IMR-90 (cell line): Measurements from ENCODE around the gene ENAM. TPM values are rescaled to one million over a fixed set of nuclear protein-coding genes. Genes with fewer than 3 reads are reported as not detected.

ENCODE experiments used
- ATAC-seq: fragments of 200-7000 bp; cut with Tn5 transposase; 2 replicates; pipeline ENCODE4 v1.9.1; 2020; ENCODE audit warnings: low read depth, mild to moderate bottlenecking, moderate library complexity
- BruUV-seq: library from RNA; stranded (reverse); fragments of 400-500 nt; replicated peaks from 2 replicates; lab custom pipeline; 2021; lab: Mats Ljungman, UMichigan
- CTCF ChIA-PET: fragments of 300-600 bp; formaldehyde crosslinking; extraction: SDS; loops from one replicate; lab custom pipeline; 2021; ENCODE audit warnings: antibody characterized with exemption; lab: Yijun Ruan, JAX
- POLR2A ChIA-PET: fragments of 300-600 bp; sonication (Branson Sonifier 250); formaldehyde crosslinking; loops from one replicate; lab custom pipeline; 2022; ENCODE audit warnings: antibody characterized with exemption; ENCODE audit not compliant: unreplicated experiment; lab: Charles Lee
- DNase-seq: peaks from one replicate; pipeline ENCODE4 v3.0.0; 2013
- H2AFZ ChIP-seq: replicated peaks from 2 replicates; pipeline ENCODE3; 2013; ENCODE audit warnings: low read length, mild to moderate bottlenecking; ENCODE audit not compliant: poor library complexity
- H2AK5ac ChIP-seq: 2 replicates; pipeline ENCODE4 v1.6.1; 2013; ENCODE audit warnings: low read depth, low read length, inconsistent platforms
- H2AK9ac ChIP-seq: replicated peaks from 2 replicates; pipeline ENCODE3; 2013; ENCODE audit warnings: mild to moderate bottlenecking, low read depth, low read length, moderate library complexity; ENCODE audit not compliant: poor library complexity
- H2BK120ac ChIP-seq: 2 replicates; pipeline ENCODE4 v1.6.1; 2013; ENCODE audit warnings: low read depth, low read length, inconsistent platforms
- H2BK15ac ChIP-seq: 3 replicates; pipeline ENCODE4 v1.6.1; 2013; ENCODE audit warnings: low read depth, low read length, inconsistent platforms
- H2BK20ac ChIP-seq: 2 replicates; pipeline ENCODE4 v1.6.1; 2013; ENCODE audit warnings: low read depth, mild to moderate bottlenecking, inconsistent platforms, low read length, moderate library complexity
- H2BK5ac ChIP-seq: 2 replicates; pipeline ENCODE4 v1.6.1; 2013; ENCODE audit warnings: mild to moderate bottlenecking, low read depth, low read length, inconsistent platforms; ENCODE audit not compliant: poor library complexity, severe bottlenecking
- H3K14ac ChIP-seq: replicated peaks from 2 replicates; pipeline ENCODE4 v1.6.1; 2013; ENCODE audit warnings: low read depth, low read length, inconsistent platforms
- H3K18ac ChIP-seq: 2 replicates; pipeline ENCODE4 v1.6.1; 2013; ENCODE audit warnings: low read depth, low read length, control low read depth
- H3K23ac ChIP-seq: 2 replicates; pipeline ENCODE4 v1.6.1; 2013; ENCODE audit warnings: low read depth, low read length, inconsistent platforms
- H3K27ac ChIP-seq: 2 replicates; pipeline ENCODE4 v1.5.1; 2013; ENCODE audit warnings: mild to moderate bottlenecking, control low read depth, low read length; ENCODE audit not compliant: insufficient read depth
- H3K27me3 ChIP-seq: 2 replicates; pipeline ENCODE4 v1.6.1; 2013; ENCODE audit warnings: low read length; ENCODE audit not compliant: control insufficient read depth, insufficient read depth
- H3K36me3 ChIP-seq: 2 replicates; pipeline ENCODE4 v1.6.1; 2013; ENCODE audit warnings: low read length, mixed read lengths; ENCODE audit not compliant: control insufficient read depth, insufficient read depth
- H3K4ac ChIP-seq: 2 replicates; pipeline ENCODE4 v1.6.1; 2013; ENCODE audit warnings: low read depth, low read length, inconsistent platforms
- H3K4me1 ChIP-seq: 2 replicates; pipeline ENCODE4 v1.6.1; 2013; ENCODE audit warnings: low read length, mixed read lengths; ENCODE audit not compliant: control insufficient read depth, insufficient read depth
- H3K4me2 ChIP-seq: 2 replicates; pipeline ENCODE4 v1.6.1; 2013; ENCODE audit warnings: low read depth, mild to moderate bottlenecking, control low read depth, low read length, moderate library complexity
- H3K4me3 ChIP-seq: 2 replicates; pipeline ENCODE4 v1.5.1; 2013; ENCODE audit warnings: low read depth, mild to moderate bottlenecking, control low read depth, low read length, moderate library complexity; ENCODE audit not compliant: insufficient read depth
- H3K56ac ChIP-seq: 2 replicates; pipeline ENCODE4 v1.6.1; 2013; ENCODE audit warnings: low read length, inconsistent platforms; ENCODE audit not compliant: insufficient read depth; ENCODE audit errors: extremely low read depth
- H3K79me1 ChIP-seq, 2 experiments: 2 replicates each; pipeline ENCODE4 v1.6.1; 2013; ENCODE audit warnings: low read length in 2 of 2, inconsistent platforms in 1 of 2, low read depth in 1 of 2
- H3K9ac ChIP-seq: 2 replicates; pipeline ENCODE4 v1.6.1; 2013; ENCODE audit warnings: low read depth, low read length, control low read depth
- H3K9me1 ChIP-seq: 2 replicates; pipeline ENCODE4 v1.6.1; 2013; ENCODE audit warnings: low read length, inconsistent platforms; ENCODE audit not compliant: insufficient read depth
- H3K9me3 ChIP-seq: 2 replicates; pipeline ENCODE4 v1.6.1; 2013; ENCODE audit warnings: low read length; ENCODE audit not compliant: control insufficient read depth, insufficient read depth
- H4K20me1 ChIP-seq: 2 replicates; pipeline ENCODE4 v1.6.1; 2013; ENCODE audit warnings: low read length, inconsistent platforms; ENCODE audit not compliant: insufficient read depth
- H4K5ac ChIP-seq: 2 replicates; pipeline ENCODE4 v1.6.1; 2013; ENCODE audit warnings: mild to moderate bottlenecking, low read depth, low read length, control low read depth
- H4K8ac ChIP-seq, 2 experiments: 2 replicates each; pipeline ENCODE4 v1.6.1; 2013; ENCODE audit warnings: low read depth in 2 of 2, low read length in 2 of 2, control low read depth in 1 of 2, inconsistent platforms in 1 of 2
- H4K91ac ChIP-seq: 2 replicates; pipeline ENCODE4 v1.6.1; 2013; ENCODE audit warnings: low read depth, low read length, inconsistent platforms; ENCODE audit not compliant: insufficient read depth
- BHLHE40 ChIP-seq: fragments of 150-350 bp; IDR thresholded peaks from 2 replicates; pipeline ENCODE4 v1.6.1; 2016; ENCODE audit warnings: mild to moderate bottlenecking, low read depth, low read length
- CEBPB ChIP-seq: IDR thresholded peaks from 2 replicates; pipeline ENCODE4 v1.6.1; 2012; ENCODE audit warnings: low read depth, low read length, improper control_type of control experiment
- CHD1 ChIP-seq: IDR thresholded peaks from 2 replicates; pipeline ENCODE4 v1.6.1; 2012; ENCODE audit warnings: low read depth, low read length, improper control_type of control experiment
- MAFK ChIP-seq: IDR thresholded peaks from 2 replicates; pipeline ENCODE4 v1.6.1; 2012; ENCODE audit warnings: low read depth, low read length, improper control_type of control experiment
- MAZ ChIP-seq: IDR thresholded peaks from 2 replicates; pipeline ENCODE4 v1.6.1; 2012; ENCODE audit warnings: low read depth, mild to moderate bottlenecking, low read length, improper control_type of control experiment, moderate library complexity, borderline replicate concordance
- MXI1 ChIP-seq: IDR thresholded peaks from 2 replicates; pipeline ENCODE4 v1.6.1; 2012; ENCODE audit warnings: low read depth, mild to moderate bottlenecking, low read length, moderate library complexity, borderline replicate concordance
- NFE2L2 ChIP-seq: fragments of 150-350 bp; IDR thresholded peaks from 2 replicates; pipeline ENCODE4 v1.6.1; 2016; ENCODE audit warnings: low read depth, mild to moderate bottlenecking, low read length
- POLR2A ChIP-seq: IDR thresholded peaks from 2 replicates; pipeline ENCODE4 v1.6.1; 2012; ENCODE audit warnings: mild to moderate bottlenecking, low read depth, low read length
- RCOR1 ChIP-seq: IDR thresholded peaks from 2 replicates; pipeline ENCODE4 v1.6.1; 2012; ENCODE audit warnings: mild to moderate bottlenecking, low read length, improper control_type of control experiment; ENCODE audit not compliant: insufficient replicate concordance
- RFX5 ChIP-seq: IDR thresholded peaks from 2 replicates; pipeline ENCODE4 v1.8.0; 2012; ENCODE audit warnings: low read depth, mild to moderate bottlenecking, low read length, moderate library complexity
- SMC3 ChIP-seq: fragments of 150-350 bp; IDR thresholded peaks from 2 replicates; pipeline ENCODE4 v1.6.1; 2016; ENCODE audit warnings: low read depth, mild to moderate bottlenecking, antibody characterized with exemption, low read length, moderate library complexity
- WGBS, 2 experiments: methylation state at CpG; one replicate each; pipeline versions ENCODE4 v1.1.5 to v1.1.7; 2013; ENCODE audit warnings: missing lambda C conversion rate in 2 of 2; ENCODE audit not compliant: insufficient read length in 1 of 2; ENCODE audit errors: extremely low coverage in 2 of 2; 5-methylcytosine and 5-hydroxymethylcytosine counted together
- dilution Hi-C: fragments of 300-500 bp; cut with HindIII; formaldehyde crosslinking; loops from one replicate; pipeline ENCODE4 v1.14.3; 2018; ENCODE audit warnings: low sequenced_read_pairs; ENCODE audit not compliant: unreplicated experiment
- in situ Hi-C: fragments of 300-500 bp; cut with MboI; formaldehyde crosslinking; loops from 3 replicates; pipeline ENCODE4 v1.14.3; 2019; ENCODE audit warnings: low sequenced_read_pairs, inconsistent platforms, mixed read lengths
- intact Hi-C: fragments of 100-400 bp; cut with micrococcal nuclease; formaldehyde crosslinking; loops from 2 replicates; pipeline ENCODE4 v1.10.0; 2022
- polyA plus RNA-seq, 3 experiments: library from polyadenylated mRNA; depleted of rRNA; stranded (reverse); fragments of >200 nt; gene quantifications; 2 replicates each; pipeline ENCODE4 v1.2.3, GENCODE V29; 2012; ENCODE audit warnings: low replicate concordance in 1 of 3
- total RNA-seq: library from RNA; depleted of rRNA; stranded (reverse); fragments of >200 nt; gene quantifications from 2 replicates; pipeline ENCODE4 v1.2.3, GENCODE V29; 2012
- TF ChIP-seq, protein P1 (sequence below): fragments of 150-350 bp; IDR thresholded peaks from 2 replicates; pipeline ENCODE4 v1.6.1; 2016; ENCODE audit warnings: low read depth, mild to moderate bottlenecking, low read length, moderate library complexity, borderline replicate concordance
- TF ChIP-seq, protein P2 (sequence below): fragments of 150-350 bp; IDR thresholded peaks from 2 replicates; pipeline ENCODE4 v1.6.1; 2017; ENCODE audit warnings: mild to moderate bottlenecking, antibody characterized with exemption, low read length, low read depth

The ENAM gene
- total and polyA plus RNA-seq, 2 of the 4 experiments (the other 2 are of a cell fraction), result under 0.01 to 0.10 TPM

DNA sequence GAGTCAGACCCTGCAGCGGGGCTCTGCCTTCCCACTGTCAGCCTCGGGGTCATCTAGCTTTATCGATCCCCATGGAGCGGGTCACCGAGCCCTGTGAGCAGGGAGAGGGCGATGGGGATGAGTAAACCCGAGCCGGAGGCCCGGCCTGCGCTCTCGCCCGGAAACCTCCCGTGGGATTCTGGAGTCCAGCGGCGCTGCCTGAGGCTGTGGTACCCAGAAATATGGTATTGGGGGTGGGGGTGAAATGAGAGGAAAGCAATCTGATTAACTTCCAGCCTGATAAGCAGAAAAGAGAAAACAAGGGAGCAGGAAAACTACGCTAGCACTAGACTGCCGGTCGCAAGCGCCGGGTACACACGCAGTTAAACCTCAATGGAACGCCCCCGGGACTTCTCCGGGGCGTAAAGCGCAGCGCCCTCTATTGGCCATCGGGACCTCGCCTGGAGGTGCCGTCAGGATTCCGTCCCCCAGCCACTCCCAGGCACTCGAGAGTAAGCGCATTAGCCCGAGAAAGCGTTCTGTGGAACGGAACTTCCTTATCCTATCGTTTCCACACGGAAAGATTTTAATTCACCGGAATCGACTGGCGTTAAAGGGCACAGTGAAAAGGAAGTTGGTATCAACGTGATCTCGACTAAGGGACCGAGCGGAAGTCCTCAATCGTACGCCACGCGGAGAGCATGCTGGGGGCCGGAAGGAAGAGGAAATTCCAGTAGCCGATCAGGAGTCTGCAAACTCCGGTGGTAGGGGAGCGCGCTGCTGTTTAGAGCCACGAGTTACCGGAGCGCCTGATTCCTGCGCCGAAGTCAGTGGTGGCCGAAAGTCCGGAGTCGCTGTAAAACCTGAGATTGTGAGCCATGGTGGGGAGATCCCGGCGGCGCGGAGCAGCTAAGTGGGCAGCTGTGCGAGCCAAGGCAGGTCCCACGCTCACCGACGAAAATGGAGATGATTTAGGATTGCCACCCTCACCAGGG lies 59.6 kb downstream of the ENAM start, which contains the start of gene UTP3:
Gene UTP3 (plus strand): TSS at position 712 of the 974 bp plus-strand sequence. CDS start 146 bp downstream, at position 858.
- Histone ChIP-seq H2BK120ac (peak within 1 kb of the TSS; percentile 13; the same call in 1 of the 2 replicates), H2BK20ac (no peak within 1 kb of the TSS; the same call in 1 of the 2 replicates), H3K4me2 (peak within 1 kb of the TSS; percentile 97), H4K20me1 (peaks cover 5% of the 10 kb centered on the region; the same call in 1 of the 2 replicates), H4K5ac (peak within 1 kb of the TSS; percentile 95), H3K14ac (peak within 1 kb of the TSS; percentile 74), H2AK5ac (peak within 1 kb of the TSS; percentile 87), H3K4me1 (peaks cover 3% of the 10 kb centered on the region), H3K4me3 (peak within 1 kb of the TSS; percentile 74), H3K4ac (peak within 1 kb of the TSS; percentile 82), H2BK5ac (peak within 1 kb of the TSS; percentile 77), H2AFZ (peak within 1 kb of the TSS; percentile 99), H4K91ac (peak within 1 kb of the TSS; percentile 77), H2BK15ac (no peak within 1 kb of the TSS; the same call in 2 of the 3 replicates), H3K9me3 (no peaks in the 10 kb centered on the region), H3K79me1 (peaks cover 15 to 22% of the 10 kb centered on the region in 2 experiments; a peak in 3 of 4 replicates), H3K9me1 (no peaks in the 10 kb centered on the region), H4K8ac (peak within 1 kb of the TSS; percentile 57 to 93), H3K27me3 (no peaks in the 10 kb centered on the region), H3K27ac (peak within 1 kb of the TSS; percentile 82), H3K9ac (peak within 1 kb of the TSS; percentile 83), H2AK9ac (peak within 1 kb of the TSS; percentile 94), H3K36me3 (peaks cover 2% of the 10 kb centered on the region; the same call in 1 of the 2 replicates), H3K23ac (peak within 1 kb of the TSS; percentile 62), H3K18ac (peak within 1 kb of the TSS; percentile 33), H3K56ac (peak within 1 kb of the TSS; percentile 91)
- dilution Hi-C loops (no loop called here), in situ Hi-C loops (no loop called here), intact Hi-C loops (loop anchor here (1.0 to 5.0 kb wide), 4 partner anchors 17 to 319 kb away; partner anchors contain the start of gene MOB1B)
- 0% methylated on average over 21 of the region's 70 CpGs; no CpG with 5 or more reads in 1 of the 2 experiments for WGBS, 2 experiments
- DNase-seq (peak; percentile 99), ATAC-seq (peak; percentile 97)
- BruUV-seq, result no TSS peak
- CTCF ChIA-PET, result interaction anchor here (0.5 to 1.8 kb wide), 4 partner anchors 15 to 34 kb away, joined by 3 to 7 read pairs (median 6); no protein-coding TSS in a partner anchor
- POLR2A ChIA-PET, result interaction anchor here (0.5 kb wide), 1 partner anchor 10 kb away, joined by 4 read pairs; no protein-coding TSS in a partner anchor
- TF ChIP-seq RCOR1, result no peak
- peak; percentile 75 for TF ChIP-seq SMC3
- TF ChIP-seq BHLHE40, result peak; percentile 69
- no peak for TF ChIP-seq CEBPB
- no peak for TF ChIP-seq MAFK
- TF ChIP-seq CHD1, result peak; percentile 95; the same call in 1 of the 2 replicates
- TF ChIP-seq, protein P1, sequence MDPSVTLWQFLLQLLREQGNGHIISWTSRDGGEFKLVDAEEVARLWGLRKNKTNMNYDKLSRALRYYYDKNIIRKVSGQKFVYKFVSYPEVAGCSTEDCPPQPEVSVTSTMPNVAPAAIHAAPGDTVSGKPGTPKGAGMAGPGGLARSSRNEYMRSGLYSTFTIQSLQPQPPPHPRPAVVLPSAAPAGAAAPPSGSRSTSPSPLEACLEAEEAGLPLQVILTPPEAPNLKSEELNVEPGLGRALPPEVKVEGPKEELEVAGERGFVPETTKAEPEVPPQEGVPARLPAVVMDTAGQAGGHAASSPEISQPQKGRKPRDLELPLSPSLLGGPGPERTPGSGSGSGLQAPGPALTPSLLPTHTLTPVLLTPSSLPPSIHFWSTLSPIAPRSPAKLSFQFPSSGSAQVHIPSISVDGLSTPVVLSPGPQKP, result no peak
- TF ChIP-seq, protein P2, sequence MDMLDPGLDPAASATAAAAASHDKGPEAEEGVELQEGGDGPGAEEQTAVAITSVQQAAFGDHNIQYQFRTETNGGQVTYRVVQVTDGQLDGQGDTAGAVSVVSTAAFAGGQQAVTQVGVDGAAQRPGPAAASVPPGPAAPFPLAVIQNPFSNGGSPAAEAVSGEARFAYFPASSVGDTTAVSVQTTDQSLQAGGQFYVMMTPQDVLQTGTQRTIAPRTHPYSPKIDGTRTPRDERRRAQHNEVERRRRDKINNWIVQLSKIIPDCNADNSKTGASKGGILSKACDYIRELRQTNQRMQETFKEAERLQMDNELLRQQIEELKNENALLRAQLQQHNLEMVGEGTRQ, result peak; percentile 57
- TF ChIP-seq NFE2L2, result peak; percentile 24; the same call in 1 of the 2 replicates
- TF ChIP-seq RFX5, result no peak
- peak; percentile 86 for TF ChIP-seq MAZ
- TF ChIP-seq POLR2A, result peak; percentile 84
- TF ChIP-seq MXI1, result peak; percentile 98
